Loucy (cell line): ENCODE data around the gene IGSF3.

ENCODE experiments used
- H2AFZ ChIP-seq: fragments of 200-600 bp; sonication (generic); 2 replicates; pipeline ENCODE4 v1.6.0; 2016; ENCODE audit warnings: antibody characterized with exemption, mild to moderate bottlenecking, low read length, moderate library complexity
- H3F3A ChIP-seq: fragments of 200-600 bp; 2 replicates; pipeline ENCODE4 v1.6.0; 2016; ENCODE audit warnings: antibody characterized with exemption, low read depth, mild to moderate bottlenecking
- H3K27me3 ChIP-seq: fragments of 200-600 bp; sonication (generic); 2 replicates; pipeline ENCODE4 v1.6.1; 2014; ENCODE audit warnings: low read length, mild to moderate bottlenecking; ENCODE audit not compliant: insufficient read depth, poor library complexity, severe bottlenecking
- H3K36me3 ChIP-seq: fragments of 200-600 bp; sonication (generic); 2 replicates; pipeline ENCODE4 v1.6.1; 2016; ENCODE audit warnings: low read length; ENCODE audit not compliant: insufficient read depth
- H3K4me1 ChIP-seq: fragments of 200-600 bp; sonication (generic); 2 replicates; pipeline ENCODE4 v1.5.1; 2014; ENCODE audit warnings: low read length, mild to moderate bottlenecking; ENCODE audit not compliant: insufficient read depth, poor library complexity, severe bottlenecking
- H3K4me2 ChIP-seq: fragments of 200-600 bp; sonication (generic); 2 replicates; pipeline ENCODE4 v1.6.0; 2014; ENCODE audit warnings: antibody characterized with exemption, low read length, low read depth, mild to moderate bottlenecking; ENCODE audit not compliant: poor library complexity, severe bottlenecking
- H3K4me3 ChIP-seq: fragments of 200-600 bp; sonication (generic); 2 replicates; pipeline ENCODE4 v1.5.1; 2014; ENCODE audit warnings: low read length, mild to moderate bottlenecking, mixed read lengths; ENCODE audit not compliant: poor library complexity, severe bottlenecking
- H3K79me2 ChIP-seq: fragments of 200-600 bp; sonication (generic); 2 replicates; pipeline ENCODE4 v1.6.1; 2014; ENCODE audit warnings: low read length; ENCODE audit not compliant: insufficient read depth
- H3K9ac ChIP-seq: fragments of 200-600 bp; sonication (generic); 2 replicates; pipeline ENCODE4 v1.6.0; 2014; ENCODE audit warnings: mild to moderate bottlenecking, low read depth, low read length, moderate library complexity; ENCODE audit not compliant: poor library complexity, severe bottlenecking
- H3K9me2 ChIP-seq: fragments of 200-600 bp; sonication (generic); replicated peaks from 2 replicates; pipeline ENCODE4 v1.6.1; 2016; ENCODE audit warnings: low read depth, low read length, mixed read lengths
- H3K9me3 ChIP-seq: fragments of 200-600 bp; sonication (generic); 2 replicates; pipeline ENCODE4 v1.6.1; 2014; ENCODE audit warnings: mild to moderate bottlenecking, antibody characterized with exemption, low read length, low read depth; ENCODE audit not compliant: insufficient read depth
- H4K20me1 ChIP-seq: fragments of 200-600 bp; sonication (generic); 2 replicates; pipeline ENCODE4 v1.6.0; 2014; ENCODE audit warnings: antibody characterized with exemption, low read length, mild to moderate bottlenecking; ENCODE audit not compliant: insufficient read depth, poor library complexity, severe bottlenecking
- CTCF ChIP-seq: fragments of 200-600 bp; sonication (generic); conservative IDR thresholded peaks from 2 replicates; pipeline ENCODE4 v1.5.1; 2014; ENCODE audit warnings: mild to moderate bottlenecking, antibody characterized with exemption, low read length
- EZH2phosphoT487 ChIP-seq: fragments of 200-600 bp; IDR thresholded peaks from 2 replicates; pipeline ENCODE4 v1.6.1; 2018; ENCODE audit warnings: antibody characterized with exemption, mild to moderate bottlenecking, moderate library complexity, borderline replicate concordance

The IGSF3 gene

DNA sequence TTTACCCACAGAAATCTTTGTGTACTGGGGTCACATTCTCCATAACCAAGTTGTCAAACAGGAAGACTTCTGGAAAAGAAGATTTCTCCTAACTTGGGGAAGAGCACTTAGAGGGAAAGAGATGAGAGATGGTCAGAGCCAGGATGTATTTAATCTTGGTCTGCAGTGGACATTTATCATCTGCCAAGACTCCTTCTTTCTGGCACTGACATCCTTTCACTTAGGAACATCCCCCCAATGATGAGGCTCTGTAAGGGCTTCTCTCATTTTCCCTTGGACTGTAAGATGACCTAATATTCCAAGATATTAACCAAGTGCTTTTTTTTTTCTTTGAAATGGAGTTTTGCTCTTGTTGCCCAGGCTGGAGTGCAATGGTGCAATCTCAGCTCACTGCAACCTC, 39.3 kb upstream of the IGSF3 start:
- H3K4me2 ChIP-seq: no peak overlapping the region
- no peaks in the 10 kb centered on the region for H3K27me3 ChIP-seq
- H3K9me3 ChIP-seq: no peaks in the 10 kb centered on the region
- TF ChIP-seq EZH2phosphoT487 (no peak), CTCF (no peak)
- H3K79me2 ChIP-seq: no peaks in the 10 kb centered on the region
- no peaks in the 10 kb centered on the region for H3K36me3 ChIP-seq
- H2AFZ ChIP-seq: no peak overlapping the region
- H3K9ac ChIP-seq: no peak overlapping the region
- H4K20me1 ChIP-seq: no peaks in the 10 kb centered on the region
- H3F3A ChIP-seq: no peaks in the 10 kb centered on the region
- peaks cover 5% of the 10 kb centered on the region for H3K4me1 ChIP-seq
- H3K4me3 ChIP-seq: no peak overlapping the region
- H3K9me2 ChIP-seq: no peaks in the 10 kb centered on the region

- Histone ChIP-seq H2AFZ (no peak overlapping the region), H3K36me3 (no peaks in the 10 kb centered on the region), H3K9ac (no peak overlapping the region), H3K4me1 (no peaks in the 10 kb centered on the region), H3K4me2 (no peak overlapping the region), H3K79me2 (no peaks in the 10 kb centered on the region), H3K27me3 (no peaks in the 10 kb centered on the region), H4K20me1 (no peaks in the 10 kb centered on the region), H3K4me3 (no peak overlapping the region), H3F3A (no peaks in the 10 kb centered on the region), H3K9me3 (no peaks in the 10 kb centered on the region), H3K9me2 (no peaks in the 10 kb centered on the region)
- TF ChIP-seq CTCF (no peak), EZH2phosphoT487 (no peak)
Observed at GRCh38 chr1:116706123-116706522, 38.6 kb upstream of the IGSF3 start.

- Histone ChIP-seq H4K20me1 (no peaks in the 10 kb centered on the region), H3K4me2 (no peak overlapping the region), H2AFZ (no peak overlapping the region), H3K4me1 (no peaks in the 10 kb centered on the region), H3K79me2 (no peaks in the 10 kb centered on the region), H3K36me3 (no peaks in the 10 kb centered on the region), H3K4me3 (no peak overlapping the region), H3K27me3 (no peaks in the 10 kb centered on the region), H3K9me2 (no peaks in the 10 kb centered on the region), H3K9ac (no peak overlapping the region), H3F3A (no peaks in the 10 kb centered on the region), H3K9me3 (no peaks in the 10 kb centered on the region)
- TF ChIP-seq CTCF (no peak), EZH2phosphoT487 (no peak)
Observed at GRCh38 chr1:116704278-116704677, 36.7 kb upstream of the IGSF3 start.
